Measurements from ENCODE around the gene SGF29. TPM values are rescaled to one million over a fixed set of nuclear protein-coding genes. Genes with fewer than 3 reads are reported as not detected.
"Not testable (repeated sequence)": the region's sequence is repeated elsewhere in the genome, so short reads cannot be mapped to it uniquely, and the experiment has no call there.

Gene SGF29
- total RNA-seq, 4 donors from 2014 or later, result 20.3 to 45.1 (median 35.3) TPM

- peaks cover 9% of the 10 kb centered on the region for H3K27me3 ChIP-seq
- no peak overlapping the region for H3K27ac ChIP-seq
- H3K36me3 ChIP-seq, result peaks cover 0 to 19% of the 10 kb centered on the region in 2 donors
- H3K4me1 ChIP-seq, result peaks cover 0 to 23% (median 4%) of the 10 kb centered on the region in 3 donors
- WGBS, 2 donors (ENCODE audit: low coverage in 1 of 2), result 98 to 100% methylated on average over 5 to 9 of the region's 9 CpGs
- no peak for ATAC-seq
- TF ChIP-seq POLR2A (IDR thresholded peaks at IDR 0.05) (no peak), POLR2AphosphoS5 (IDR thresholded peaks at IDR 0.05) (no peak), EP300 (IDR thresholded peaks at IDR 0.05) (no peak), CTCF (IDR thresholded peaks at IDR 0.05) (no peak)
- H3K9me3 ChIP-seq, result no peaks in the 10 kb centered on the region
- H3K4me3 ChIP-seq, result no peak overlapping the region
Observed at GRCh38 chr16:28607116-28607623, 53.5 kb downstream of the SGF29 start.

GRCh38 chr16:28607681-28608495, 54.2 kb downstream of the SGF29 start:
- ATAC-seq, H3K9me3 ChIP-seq, H3K27me3 ChIP-seq, H3K4me3 ChIP-seq, H3K27ac ChIP-seq: not testable (repeated sequence)
- H3K4me1 ChIP-seq, result peaks cover 0 to 23% (median 4%) of the 10 kb centered on the region in 3 donors
- WGBS, 2 donors (ENCODE audit: low coverage in 1 of 2), result 92 to 99% methylated on average over 6 to 10 of the region's 10 CpGs
- peaks cover 0 to 19% of the 10 kb centered on the region in 2 donors for H3K36me3 ChIP-seq

- H3K9me3 ChIP-seq, H3K27me3 ChIP-seq, H3K27ac ChIP-seq, H3K4me3 ChIP-seq, ATAC-seq: not testable (repeated sequence)
- Histone ChIP-seq H3K4me1 (peaks cover 0 to 23% (median 4%) of the 10 kb centered on the region in 3 donors), H3K36me3 (peaks cover 0 to 19% of the 10 kb centered on the region in 2 donors)
- WGBS, 2 donors (ENCODE audit: low coverage in 1 of 2), result no CpG with 5 or more reads among the region's 7 CpGs
Observed at GRCh38 chr16:28608496-28608808, 54.7 kb downstream of the SGF29 start.

GRCh38 chr16:28608867-28609596, 55.3 kb downstream of the SGF29 start:
- not testable (repeated sequence) for H3K27me3 ChIP-seq, H3K9me3 ChIP-seq, ATAC-seq
- Histone ChIP-seq H3K4me1 (peaks cover 0 to 23% (median 4%) of the 10 kb centered on the region in 3 donors), H3K36me3 (peaks cover 0 to 19% of the 10 kb centered on the region in 2 donors), H3K27ac (peak overlapping the region in 2 of 4 donors; percentile 6 to 62), H3K4me3 (peak overlapping the region; percentile 6 to 42)
- 85% methylated on average over 7 of the region's 11 CpGs; no CpG with 5 or more reads in 1 of the 2 donors for WGBS, 2 donors (ENCODE audit: low coverage in 1 of 2)

- peak within 1 kb of the TSS; percentile 6 to 42 for H3K4me3 ChIP-seq
- H3K36me3 ChIP-seq, result peaks cover 0 to 19% of the 10 kb centered on the region in 2 donors
- H3K27ac ChIP-seq, result peak within 1 kb of the TSS in 3 of 4 donors; percentile 6 to 62 (median 43)
- H3K4me1 ChIP-seq, result peaks cover 0 to 23% (median 4%) of the 10 kb centered on the region in 3 donors
- WGBS, 2 donors (ENCODE audit: low coverage in 1 of 2), result 35 to 51% methylated on average over 6 to 9 of the region's 11 CpGs
- TF ChIP-seq EP300 (IDR thresholded peaks at IDR 0.05), result no peak
- ATAC-seq, result peak; percentile 32
- H3K27me3 ChIP-seq, result peaks cover 6% of the 10 kb centered on the region
- H3K9me3 ChIP-seq, result no peaks in the 10 kb centered on the region
Observed at GRCh38 chr16:28609631-28610594, 56.2 kb downstream of the SGF29 start, which contains the start of gene SULT1A1. Gene SULT1A1, minus strand, starts transcription at chr16:28610044. Its CDS starts 1,189 bp downstream, at chr16:28608855.

- H3K4me3 ChIP-seq, result no peak overlapping the region
- WGBS, 2 donors (ENCODE audit: low coverage in 1 of 2), result 40 to 69% methylated on average over 1 to 10 of the region's 10 CpGs
- no peak for TF ChIP-seq POLR2A (IDR thresholded peaks at IDR 0.05)
- TF ChIP-seq POLR2AphosphoS5 (IDR thresholded peaks at IDR 0.05), result no peak
- no peak for TF ChIP-seq EP300 (IDR thresholded peaks at IDR 0.05)
- peaks cover 0 to 17% of the 10 kb centered on the region in 2 donors for H3K36me3 ChIP-seq
- peak overlapping the region in 1 of 4 donors; percentile 62 for H3K27ac ChIP-seq
- peaks cover 0 to 23% (median 4%) of the 10 kb centered on the region in 3 donors for H3K4me1 ChIP-seq
- peaks cover 6% of the 10 kb centered on the region for H3K27me3 ChIP-seq
- no peaks in the 10 kb centered on the region for H3K9me3 ChIP-seq
- ATAC-seq, result no peak
Observed at GRCh38 chr16:28610595-28611191, 57.0 kb downstream of the SGF29 start.

GRCh38 chr16:28612359-28613280, 58.9 kb downstream of the SGF29 start:
- not testable (repeated sequence) for H3K27me3 ChIP-seq, H3K9me3 ChIP-seq, H3K4me3 ChIP-seq, H3K36me3 ChIP-seq, H3K27ac ChIP-seq
- H3K4me1 ChIP-seq, result peaks cover 0 to 23% (median 4%) of the 10 kb centered on the region in 3 donors
- ATAC-seq, result peak; percentile 19
- WGBS, 2 donors (ENCODE audit: low coverage in 1 of 2), result no CpG with 5 or more reads among the region's 17 CpGs

GRCh38 chr16:28613912-28614311, 60.2 kb downstream of the SGF29 start:
- ATAC-seq, result not testable (repeated sequence)
- no CpG with 5 or more reads among the region's 26 CpGs for WGBS, 2 donors (ENCODE audit: low coverage in 1 of 2)

GRCh38 chr16:28614561-28614960, 60.8 kb downstream of the SGF29 start:
- not testable (repeated sequence) for ATAC-seq, H3K27me3 ChIP-seq, H3K9me3 ChIP-seq, H3K36me3 ChIP-seq, H3K4me3 ChIP-seq, H3K27ac ChIP-seq
- 70 to 75% methylated on average over 2 to 8 of the region's 16 CpGs for WGBS, 2 donors (ENCODE audit: low coverage in 1 of 2)
- H3K4me1 ChIP-seq, result peaks cover 0 to 14% (median 4%) of the 10 kb centered on the region in 3 donors

More at GRCh38 chr16:28613912-28614311, 60.2 kb downstream of the SGF29 start:
- H3K27ac ChIP-seq, H3K4me3 ChIP-seq, H3K36me3 ChIP-seq, H3K27me3 ChIP-seq, H3K9me3 ChIP-seq: not testable (repeated sequence)
- peaks cover 0 to 20% (median 4%) of the 10 kb centered on the region in 3 donors for H3K4me1 ChIP-seq
